Subcutaneous adipose tissue (tissue), 4 donors: Measurements from ENCODE around the gene DYDC1. TPM values are rescaled to one million over a fixed set of nuclear protein-coding genes. Genes with fewer than 3 reads are reported as not detected.

Experiments
- CTCF ChIP-seq: fragments of 450-650 bp; IDR thresholded peaks from one replicate; pipeline ENCODE4 v1.5.1; 2016; ENCODE audit warnings: low read depth, mild to moderate bottlenecking, control low read depth, antibody characterized with exemption, moderate library complexity
- total RNA-seq, 4 donors: library from RNA; depleted of rRNA; stranded (reverse); fragments of >200 nt; gene quantifications; one replicate each; pipeline ENCODE4 v1.1.0, GENCODE V29; 2016

DYDC1 gene
- total RNA-seq, 4 donors from 2014 or later, result not detected

- TF ChIP-seq CTCF, result no peak
Observed at GRCh38 chr10:80392250-80392649, 35.7 kb upstream of the DYDC1 start.

DNA sequence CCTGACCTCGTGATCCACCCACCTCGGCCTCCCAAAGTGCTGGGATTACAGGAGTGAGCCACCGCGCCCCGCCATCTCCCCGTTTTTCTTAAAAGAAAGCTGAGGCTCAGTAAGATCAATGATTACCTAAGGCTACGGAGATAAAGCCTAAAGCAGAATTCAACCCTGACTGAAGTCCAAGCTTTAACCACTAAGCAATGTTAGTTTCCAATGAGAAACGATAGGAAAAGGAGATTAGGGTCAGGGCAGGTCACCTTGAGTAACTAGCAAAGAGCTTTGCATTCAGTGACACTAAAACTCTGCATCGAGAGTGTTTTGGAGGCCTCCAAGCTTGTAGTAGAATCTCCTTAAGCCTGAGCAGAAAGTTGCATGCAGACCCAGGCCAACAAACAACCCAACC is 34.2 kb upstream of the DYDC1 start:
- no peak for TF ChIP-seq CTCF

DNA sequence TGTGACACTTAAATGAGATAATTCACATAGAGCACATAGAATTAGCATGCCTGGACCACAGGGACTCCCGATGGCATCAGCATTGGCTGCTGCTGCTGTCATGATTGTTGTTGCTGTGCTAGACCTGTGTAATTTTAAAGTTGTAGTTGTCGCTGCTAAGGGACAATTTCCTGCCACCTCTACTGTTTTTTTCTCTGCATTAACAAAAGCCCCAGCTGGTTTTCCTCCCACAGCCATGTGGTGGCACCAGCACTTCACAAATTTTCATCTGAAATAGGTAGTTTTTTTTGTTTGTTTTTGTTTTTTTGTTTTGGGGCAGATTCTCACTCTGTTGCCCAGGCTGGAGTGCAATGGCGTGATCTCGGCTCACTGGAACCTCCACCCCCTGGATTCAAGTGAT is 26.4 kb upstream of the DYDC1 start:
- TF ChIP-seq CTCF, result no peak

GRCh38 chr10:80380185-80380584 is 23.6 kb upstream of the DYDC1 start:
- TF ChIP-seq CTCF, result no peak

GRCh38 chr10:80379701-80380100 is 23.1 kb upstream of the DYDC1 start:
- no peak for TF ChIP-seq CTCF

DNA sequence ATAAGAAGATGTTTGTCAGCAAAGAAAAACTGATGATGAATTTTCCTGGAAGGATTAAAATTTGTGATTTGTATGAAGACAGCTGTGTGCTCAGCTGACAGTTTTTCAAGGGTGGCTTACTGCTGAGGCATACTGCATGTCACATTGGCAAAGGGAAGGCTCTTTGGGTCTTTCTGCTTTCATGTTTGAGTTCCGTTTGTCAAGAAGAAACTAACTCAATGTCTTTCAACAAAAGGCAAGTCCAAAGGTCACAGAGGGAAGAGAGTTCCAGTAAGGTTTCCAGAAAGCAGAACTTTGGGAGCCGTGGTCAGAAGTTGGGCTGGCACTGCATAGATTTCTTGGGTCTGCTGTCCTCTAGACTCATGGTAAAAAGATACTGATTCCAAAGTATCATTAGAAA is 16.9 kb upstream of the DYDC1 start:
- TF ChIP-seq CTCF, result no peak

DNA sequence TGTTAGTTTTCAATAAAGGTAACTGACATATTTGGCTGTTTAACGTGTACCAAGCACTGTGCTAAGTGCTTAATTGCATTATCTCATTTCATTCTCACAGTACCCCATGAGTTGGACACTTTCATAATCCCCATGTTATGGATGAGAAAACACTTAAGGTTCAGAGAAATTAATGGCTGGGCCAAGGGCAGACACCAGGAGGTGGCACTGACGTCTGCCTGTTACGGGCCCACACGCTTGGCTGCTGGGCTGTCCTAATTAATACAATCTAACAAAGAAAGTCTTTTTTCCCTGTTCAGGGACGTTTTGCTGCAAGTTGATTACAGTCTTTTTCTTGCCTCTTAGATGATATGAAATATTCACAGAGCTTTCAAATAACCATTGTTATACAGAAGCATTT is 16.1 kb upstream of the DYDC1 start:
- TF ChIP-seq CTCF, result no peak

- TF ChIP-seq CTCF, result no peak
Observed at GRCh38 chr10:80371467-80371866, 14.9 kb upstream of the DYDC1 start.
